K562 treated with DMSO at 1 percent for 24 hours (cell line): ENCODE results near the gene RAB22A. TPM values are rescaled to one million over a fixed set of nuclear protein-coding genes. Genes with fewer than 3 reads are reported as not detected.

Experiments
- total RNA-seq: library from RNA; unstranded; fragments of 300-600 nt; gene quantifications from 2 replicates; pipeline ENCODE4 v1.2.3, GENCODE V29; 2022; ENCODE audit warnings: low read depth; ENCODE audit not compliant: insufficient read depth

Gene RAB22A, protein sequence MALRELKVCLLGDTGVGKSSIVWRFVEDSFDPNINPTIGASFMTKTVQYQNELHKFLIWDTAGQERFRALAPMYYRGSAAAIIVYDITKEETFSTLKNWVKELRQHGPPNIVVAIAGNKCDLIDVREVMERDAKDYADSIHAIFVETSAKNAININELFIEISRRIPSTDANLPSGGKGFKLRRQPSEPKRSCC
- total RNA-seq: 4.2 and 6.2 TPM in 2 replicates

DNA sequence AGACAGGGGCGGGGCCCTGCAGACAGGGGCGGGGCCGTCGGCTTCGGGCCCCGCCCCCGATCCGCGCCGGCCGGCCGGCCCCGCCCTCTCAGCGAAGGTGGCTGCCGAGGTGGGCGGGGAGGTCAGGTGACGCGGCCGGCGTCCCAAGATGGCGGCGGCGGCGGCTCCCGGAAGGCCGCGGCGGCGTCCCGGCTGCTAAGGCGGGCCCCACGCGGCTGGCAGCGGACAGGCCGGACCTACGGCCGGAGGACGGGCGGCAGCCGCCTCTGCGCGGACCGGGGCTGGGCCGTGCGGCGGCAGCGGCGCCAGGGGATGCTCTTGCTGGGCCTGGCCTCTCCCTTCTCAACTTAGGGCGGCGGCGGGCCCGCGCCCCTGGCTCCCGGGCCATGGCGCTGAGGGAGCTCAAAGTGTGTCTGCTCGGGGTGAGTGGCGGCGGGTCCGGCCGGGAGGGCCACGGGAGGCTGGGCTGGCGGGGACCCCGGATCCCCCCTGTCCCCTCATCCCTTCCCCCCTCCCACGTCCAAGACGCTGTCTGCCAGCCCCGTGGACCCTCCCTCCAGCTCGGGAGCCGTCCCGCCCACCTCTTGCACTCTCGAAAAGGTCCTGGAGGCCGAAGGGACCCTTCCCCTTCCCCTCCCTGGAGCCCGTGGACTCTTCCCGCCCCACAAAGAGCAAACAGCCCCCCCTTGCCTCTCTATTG, at the start of gene RAB22A:
Gene RAB22A (plus strand): TSS at position 125 of the 700 bp plus-strand sequence. CDS start 262 bp downstream, at position 387.

GRCh38 chr20:58388882-58389323, 79.4 kb downstream of the RAB22A start, which contains the start of gene VAPB:
TSS of gene VAPB (plus strand) at chr20:58389229. CDS start at chr20:58389460, 231 bp downstream.

Other genes starting within 250 kb of the RAB22A start
- gene ANKRD60, start 81.1 kb upstream of the RAB22A start, total RNA-seq: not detected in 2 replicates
- gene VAPB, start 79.5 kb downstream of the RAB22A start, total RNA-seq: 28.5 and 30.0 TPM in 2 replicates
- gene APCDD1L, start 205.7 kb downstream of the RAB22A start, total RNA-seq: not detected in 2 replicates